ENCODE measurements around the gene NIT1.

NIT1 gene

DNA sequence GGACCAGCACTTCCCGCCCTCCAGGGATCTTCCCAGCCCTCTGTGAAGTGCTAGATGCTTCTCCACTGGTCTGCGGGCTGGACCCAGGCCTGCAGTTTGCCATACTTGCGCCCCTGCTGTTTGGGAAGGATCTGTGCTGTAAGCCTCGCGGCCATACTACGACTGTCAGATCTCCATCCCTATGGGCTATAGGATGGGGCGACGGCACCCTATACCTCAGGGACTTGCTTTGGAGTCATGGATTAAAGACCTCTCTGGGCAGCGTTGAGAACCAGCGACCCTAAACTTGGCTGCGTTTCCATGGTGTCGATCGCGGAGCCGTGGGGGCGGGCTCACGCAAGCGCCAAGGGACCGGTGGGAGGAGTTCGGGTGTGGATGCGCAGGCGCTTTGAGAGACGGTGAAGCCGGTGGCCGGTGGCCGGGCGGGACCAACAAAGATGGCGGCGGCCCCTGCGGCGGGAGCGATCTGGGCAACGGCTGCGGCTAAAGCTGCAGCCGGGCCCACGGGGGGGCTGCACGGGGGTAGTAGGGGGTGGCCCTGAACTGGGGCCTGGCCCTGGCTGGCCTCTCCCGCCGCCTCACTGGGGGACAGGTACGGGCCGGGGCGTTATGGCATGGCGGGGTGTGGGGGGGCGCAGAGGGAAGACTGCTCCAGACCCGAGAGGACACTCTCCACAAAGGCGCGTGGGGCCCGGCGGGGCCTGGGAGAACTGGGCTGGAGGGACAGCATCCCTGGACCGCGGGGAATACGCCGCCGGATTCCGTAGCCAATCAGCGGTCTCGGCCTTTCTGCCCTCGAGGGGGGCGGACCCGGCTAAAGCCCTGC is 41.4 kb downstream of the NIT1 start, which contains the start of gene USP21:
Gene USP21 (plus strand): TSS at position 414 of the 826 bp plus-strand sequence. CDS start 1,141 bp downstream, outside the sequence.
- DNase-seq = peak; percentile 88 to 92

DNA sequence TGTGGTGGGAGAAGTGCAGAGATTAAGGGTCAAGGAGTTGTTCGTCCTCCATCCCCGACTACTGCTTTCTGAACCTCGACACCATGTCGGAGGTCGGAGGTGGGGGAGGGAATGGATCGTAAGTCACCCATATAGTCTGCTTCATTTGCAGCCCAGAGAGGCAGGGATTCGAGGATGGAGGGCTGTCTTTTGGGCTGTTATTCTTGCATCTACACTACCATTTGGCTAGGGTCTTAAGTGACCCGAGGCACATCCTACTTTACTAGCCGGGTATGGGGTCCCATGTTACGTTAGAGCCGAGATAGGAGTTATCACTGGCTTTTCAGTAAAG is 42.0 kb downstream of the NIT1 start:
- peak in 1 of 2 donors; percentile 17 for DNase-seq

DNA sequence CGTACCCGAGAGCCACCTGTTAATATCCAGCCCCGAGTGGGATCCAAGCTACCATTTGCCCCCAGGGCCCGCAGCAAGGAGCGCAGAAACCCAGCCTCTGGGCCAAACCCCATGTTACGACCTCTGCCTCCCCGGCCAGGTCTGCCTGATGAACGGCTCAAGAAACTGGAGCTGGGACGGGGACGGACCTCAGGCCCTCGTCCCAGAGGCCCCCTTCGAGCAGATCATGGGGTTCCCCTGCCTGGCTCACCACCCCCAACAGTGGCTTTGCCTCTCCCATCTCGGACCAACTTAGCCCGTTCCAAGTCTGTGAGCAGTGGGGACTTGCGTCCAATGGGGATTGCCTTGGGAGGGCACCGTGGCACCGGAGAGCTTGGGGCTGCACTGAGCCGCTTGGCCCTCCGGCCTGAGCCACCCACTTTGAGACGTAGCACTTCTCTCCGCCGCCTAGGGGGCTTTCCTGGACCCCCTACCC is 42.8 kb downstream of the NIT1 start:
- no peak for DNase-seq

DNA sequence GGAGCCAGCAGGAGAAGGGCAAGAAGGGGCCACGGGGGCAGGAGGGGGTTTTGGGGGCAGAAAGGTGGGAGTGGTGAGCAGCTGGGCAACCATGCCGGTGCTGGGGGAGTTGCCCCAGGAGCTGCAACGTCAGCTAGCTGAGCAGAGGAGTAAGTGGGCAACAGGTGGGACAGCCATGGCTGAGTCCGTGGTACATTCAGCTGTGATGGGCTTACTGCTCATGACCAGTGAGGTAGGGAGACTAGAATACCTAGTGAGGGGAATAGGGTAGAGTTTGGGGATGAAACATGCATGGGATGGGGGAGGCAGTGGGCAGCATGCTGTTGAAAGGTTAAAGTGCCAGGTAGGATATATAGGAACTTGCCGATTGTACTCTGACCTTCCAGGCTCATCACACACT is 43.7 kb downstream of the NIT1 start:
- DNase-seq = no peak

DNA sequence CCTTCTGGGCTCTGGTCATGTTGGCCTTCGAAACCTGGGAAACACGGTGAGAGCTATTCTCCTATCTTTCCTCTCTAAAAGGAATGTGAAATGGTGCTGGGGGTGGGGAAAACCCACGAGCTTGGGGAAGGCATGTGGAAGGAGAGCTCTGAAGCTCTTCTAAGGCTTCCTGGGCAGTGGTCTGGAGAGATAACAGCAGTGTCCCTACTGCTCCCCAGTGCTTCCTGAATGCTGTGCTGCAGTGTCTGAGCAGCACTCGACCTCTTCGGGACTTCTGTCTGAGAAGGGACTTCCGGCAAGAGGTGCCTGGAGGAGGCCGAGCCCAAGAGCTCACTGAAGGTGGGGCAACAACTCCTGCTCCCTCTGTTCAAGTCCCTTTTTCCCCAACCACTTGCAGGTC is 44.1 kb downstream of the NIT1 start:
- DNase-seq = no peak

DNA sequence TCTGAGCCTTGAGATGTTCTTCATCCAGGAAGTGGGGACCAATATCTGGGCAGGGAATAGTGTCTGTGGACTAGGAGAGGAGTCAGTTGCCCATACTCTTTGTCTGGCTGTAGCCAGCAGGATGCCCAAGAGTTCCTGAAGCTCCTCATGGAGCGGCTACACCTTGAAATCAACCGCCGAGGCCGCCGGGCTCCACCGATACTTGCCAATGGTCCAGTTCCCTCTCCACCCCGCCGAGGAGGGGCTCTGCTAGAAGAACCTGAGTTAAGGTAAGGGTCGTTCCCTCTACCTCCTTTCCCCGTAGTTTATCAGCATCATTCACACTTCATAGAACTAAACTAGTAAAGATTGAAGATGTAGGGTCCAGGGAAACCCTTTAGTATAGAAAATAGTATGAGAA is 44.9 kb downstream of the NIT1 start:
- DNase-seq = no peak

DNA sequence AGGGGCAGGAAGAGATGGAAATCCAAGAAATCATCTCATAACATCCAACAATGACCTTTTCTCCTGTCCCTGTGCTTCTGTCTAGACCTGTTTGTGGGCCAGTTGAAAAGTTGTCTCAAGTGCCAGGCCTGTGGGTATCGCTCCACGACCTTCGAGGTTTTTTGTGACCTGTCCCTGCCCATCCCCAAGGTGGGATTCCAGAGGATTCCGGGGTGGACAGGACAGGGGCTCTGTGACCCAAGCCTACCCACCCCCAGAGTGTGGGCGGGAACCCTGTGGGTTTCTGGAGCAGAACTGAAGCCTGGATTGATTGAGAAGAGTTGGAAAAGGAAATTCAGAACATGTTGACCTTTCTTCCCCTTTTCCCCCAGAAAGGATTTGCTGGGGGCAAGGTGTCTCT is 45.9 kb downstream of the NIT1 start:
- DNase-seq = no peak

DNA sequence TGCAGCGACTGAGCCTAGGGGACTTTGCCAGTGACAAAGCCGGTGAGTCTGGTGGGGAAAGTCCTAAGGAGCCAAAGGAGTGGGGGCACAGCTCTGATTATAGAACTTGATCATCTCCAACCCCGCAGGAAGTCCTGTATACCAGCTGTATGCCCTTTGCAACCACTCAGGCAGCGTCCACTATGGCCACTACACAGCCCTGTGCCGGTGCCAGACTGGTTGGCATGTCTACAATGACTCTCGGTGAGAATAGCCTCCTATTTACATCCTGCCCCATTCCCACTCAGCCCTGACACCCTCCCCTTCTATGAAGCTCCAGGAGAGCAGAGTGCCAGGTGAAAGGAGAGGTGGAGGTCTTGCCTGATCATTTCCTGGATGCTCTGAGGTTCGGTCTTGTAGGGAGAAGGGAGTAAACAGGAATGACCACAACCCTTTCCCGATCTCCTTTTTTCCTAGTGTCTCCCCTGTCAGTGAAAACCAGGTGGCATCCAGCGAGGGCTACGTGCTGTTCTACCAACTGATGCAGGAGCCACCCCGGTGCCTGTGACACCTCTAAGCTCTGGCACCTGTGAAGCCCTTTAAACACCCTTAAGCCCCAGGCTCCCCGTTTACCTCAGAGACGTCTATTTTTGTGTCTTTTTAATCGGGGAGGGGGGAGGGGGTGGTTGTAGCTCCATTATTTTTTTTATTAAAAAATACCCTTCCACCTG is 47.2 kb downstream of the NIT1 start:
- DNase-seq = no peak

DNA sequence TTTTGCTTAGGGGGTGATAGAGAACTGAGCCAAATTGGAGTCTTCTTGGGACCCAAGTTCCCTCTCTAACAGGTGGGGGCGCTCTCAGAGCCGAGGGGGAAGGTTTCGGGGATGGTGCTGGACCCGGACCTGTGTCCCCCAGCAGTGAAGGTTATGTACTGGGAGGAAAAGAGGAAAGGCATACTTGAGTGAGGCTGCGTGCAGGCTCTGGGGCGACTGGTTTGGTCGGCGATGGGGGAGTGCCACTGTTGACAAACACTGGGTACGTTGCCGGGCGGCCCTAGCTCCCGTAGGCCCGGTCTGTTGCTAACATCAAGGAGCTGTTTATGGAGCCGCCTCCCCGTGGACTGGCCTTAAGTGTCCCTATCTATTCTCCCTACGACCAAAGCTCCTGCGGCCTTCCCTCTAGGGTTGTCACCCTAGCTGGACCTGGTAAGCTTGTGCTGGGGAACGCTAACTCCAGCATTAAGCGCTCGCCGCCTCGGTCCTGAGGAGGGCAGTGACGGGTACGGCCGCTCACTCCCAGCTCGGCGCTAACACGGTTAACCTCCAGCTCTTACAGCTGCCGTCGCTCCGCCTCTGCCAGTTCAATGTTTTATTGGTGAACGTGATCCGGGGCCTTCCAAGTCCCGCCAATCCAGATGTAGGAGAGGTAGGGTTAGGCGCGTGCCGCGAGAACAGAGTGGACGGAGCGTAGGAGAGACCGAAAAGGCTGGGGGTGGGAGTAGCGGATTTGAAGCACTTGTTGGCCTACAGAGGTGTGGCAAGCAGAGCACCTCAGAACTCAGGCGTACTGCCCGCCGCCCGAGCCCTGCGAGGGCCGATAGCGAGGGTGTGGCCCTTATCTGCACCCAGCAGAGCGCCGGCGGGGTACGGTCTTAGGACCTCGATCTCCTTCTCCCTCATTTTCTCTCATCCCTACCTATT is 48.1 kb downstream of the NIT1 start, which contains the start of gene PPOX:
Gene PPOX (plus strand): TSS at position 685 of the 927 bp plus-strand sequence. CDS start 422 bp downstream, outside the sequence.
- peak; percentile 85 to 89 for DNase-seq

DNA sequence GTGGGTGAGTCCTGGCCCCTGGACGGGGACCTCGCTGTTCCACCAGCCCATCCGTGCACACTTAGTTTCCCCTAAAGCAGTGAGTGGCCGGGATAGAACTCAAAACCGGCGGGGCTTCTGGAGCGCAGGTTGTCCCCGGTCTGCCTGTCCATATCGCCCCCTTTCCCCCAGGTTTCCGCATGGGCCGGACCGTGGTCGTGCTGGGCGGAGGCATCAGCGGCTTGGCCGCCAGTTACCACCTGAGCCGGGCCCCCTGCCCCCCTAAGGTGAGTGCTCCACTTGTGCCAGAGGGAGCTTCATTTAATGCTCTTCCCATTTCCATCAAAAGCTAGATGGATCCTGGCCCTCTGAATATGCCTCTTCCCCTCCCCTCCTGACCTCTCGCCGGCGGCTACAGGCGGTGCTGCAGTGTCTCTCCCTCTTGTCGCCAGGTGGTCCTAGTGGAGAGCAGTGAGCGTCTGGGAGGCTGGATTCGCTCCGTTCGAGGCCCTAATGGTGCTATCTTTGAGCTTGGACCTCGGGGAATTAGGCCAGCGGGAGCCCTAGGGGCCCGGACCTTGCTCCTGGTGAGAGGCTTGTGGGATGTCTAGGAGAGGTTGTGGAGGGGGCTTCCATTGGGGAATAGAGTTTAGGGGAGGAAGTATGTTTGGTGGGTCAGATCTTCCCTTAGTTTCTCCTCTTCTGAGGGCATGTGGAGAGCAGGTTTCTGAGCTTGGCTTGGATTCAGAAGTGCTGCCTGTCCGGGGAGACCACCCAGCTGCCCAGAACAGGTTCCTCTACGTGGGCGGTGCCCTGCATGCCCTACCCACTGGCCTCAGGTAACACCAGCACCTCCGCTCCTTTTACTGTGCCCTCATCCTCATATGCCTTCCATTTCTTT is 49.0 kb downstream of the NIT1 start:
- no peak for DNase-seq

DNA sequence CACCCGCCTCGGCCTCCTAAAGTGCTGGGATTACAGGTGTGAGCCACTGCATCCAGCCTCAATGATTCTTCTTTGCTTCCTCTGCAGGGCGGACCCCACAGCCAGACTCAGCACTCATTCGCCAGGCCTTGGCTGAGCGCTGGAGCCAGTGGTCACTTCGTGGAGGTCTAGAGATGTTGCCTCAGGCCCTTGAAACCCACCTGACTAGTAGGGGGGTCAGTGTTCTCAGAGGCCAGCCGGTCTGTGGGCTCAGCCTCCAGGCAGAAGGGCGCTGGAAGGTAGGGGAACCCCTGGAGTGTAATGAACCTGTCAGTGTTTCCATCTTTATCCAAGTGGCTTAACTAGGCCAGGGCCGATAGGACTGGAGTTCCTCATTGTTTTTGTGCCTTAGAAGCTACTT is 51.0 kb downstream of the NIT1 start:
- no peak for DNase-seq
